HG02610 (cell line): ENCODE data around the gene NSF.
"Not testable (repeated sequence)": the region's sequence is repeated elsewhere in the genome, so short reads cannot be mapped to it uniquely, and the experiment has no call there.

ENCODE experiments used
- ATAC-seq: cut with Tn5 transposase; IDR thresholded peaks from one replicate; pipeline ENCODE4 v1.9.1; 2021; ENCODE audit warnings: mild to moderate bottlenecking, moderate library complexity; ENCODE audit not compliant: unreplicated experiment

NSF gene

DNA sequence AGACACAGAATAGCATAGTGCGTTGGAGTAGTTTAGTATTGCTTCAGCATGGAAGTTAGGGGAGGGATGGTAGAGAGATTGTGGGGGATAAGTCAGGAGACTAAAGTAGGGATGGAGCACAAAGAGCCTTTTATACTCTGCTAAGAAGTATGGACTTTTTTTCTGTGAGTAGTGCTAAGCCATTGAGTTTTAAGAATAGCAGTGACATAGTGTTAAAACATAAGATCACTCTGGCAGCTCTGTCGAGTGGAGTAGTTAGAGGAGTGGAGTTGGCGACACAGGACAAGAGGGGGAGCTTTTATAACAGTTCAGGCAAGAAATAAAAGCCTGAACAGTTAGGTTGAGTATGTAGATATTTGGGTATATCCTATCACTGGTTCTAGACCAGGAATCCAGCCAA is 106.1 kb downstream of the NSF start:
- ATAC-seq, result not testable (repeated sequence)

GRCh38 chr17:46699014-46699413 is 108.5 kb downstream of the NSF start:
- ATAC-seq, result not testable (repeated sequence)

DNA sequence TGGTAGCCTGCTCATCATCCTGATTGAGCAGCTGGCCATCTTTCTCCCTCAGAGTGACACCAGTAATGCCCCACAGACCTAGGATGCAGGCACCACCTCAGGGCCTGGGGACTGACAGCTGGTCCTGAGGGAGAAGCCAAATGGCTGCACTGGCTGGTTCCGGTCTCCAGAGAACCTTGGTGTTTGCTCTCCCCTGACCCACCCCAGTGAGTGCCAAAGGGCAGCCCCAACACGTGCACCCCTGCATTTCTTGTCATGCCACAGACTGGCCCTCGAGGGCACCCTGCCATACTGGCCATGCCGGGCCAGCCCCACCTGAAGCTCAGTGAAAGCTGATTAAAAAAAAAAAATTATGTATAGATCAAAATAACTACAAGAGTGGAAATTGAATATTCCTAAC is 127.5 kb downstream of the NSF start:
- ATAC-seq, result no peak

- ATAC-seq, result no peak
These were observed 129.4 kb downstream of the NSF start for GRCh38 chr17:46719891-46720290.

DNA sequence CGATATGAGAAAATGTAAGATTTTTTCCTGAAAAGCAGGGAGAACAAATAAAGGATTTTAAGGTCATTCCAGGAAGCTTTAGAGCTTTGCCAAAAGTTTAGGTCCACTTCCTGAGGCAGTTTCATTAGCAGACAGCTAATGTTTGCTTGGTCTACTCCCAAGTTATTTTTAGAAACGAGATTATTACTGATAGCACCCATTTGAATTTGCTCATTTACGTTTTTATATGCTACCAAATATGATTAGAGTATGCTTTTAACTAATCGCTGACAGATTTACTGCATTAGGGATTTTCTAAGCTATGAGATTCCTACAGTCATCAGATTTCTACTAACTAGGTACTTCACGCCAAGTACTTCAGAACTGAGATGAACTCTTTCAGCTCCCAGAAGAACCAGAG is 129.9 kb downstream of the NSF start:
- no peak for ATAC-seq

DNA sequence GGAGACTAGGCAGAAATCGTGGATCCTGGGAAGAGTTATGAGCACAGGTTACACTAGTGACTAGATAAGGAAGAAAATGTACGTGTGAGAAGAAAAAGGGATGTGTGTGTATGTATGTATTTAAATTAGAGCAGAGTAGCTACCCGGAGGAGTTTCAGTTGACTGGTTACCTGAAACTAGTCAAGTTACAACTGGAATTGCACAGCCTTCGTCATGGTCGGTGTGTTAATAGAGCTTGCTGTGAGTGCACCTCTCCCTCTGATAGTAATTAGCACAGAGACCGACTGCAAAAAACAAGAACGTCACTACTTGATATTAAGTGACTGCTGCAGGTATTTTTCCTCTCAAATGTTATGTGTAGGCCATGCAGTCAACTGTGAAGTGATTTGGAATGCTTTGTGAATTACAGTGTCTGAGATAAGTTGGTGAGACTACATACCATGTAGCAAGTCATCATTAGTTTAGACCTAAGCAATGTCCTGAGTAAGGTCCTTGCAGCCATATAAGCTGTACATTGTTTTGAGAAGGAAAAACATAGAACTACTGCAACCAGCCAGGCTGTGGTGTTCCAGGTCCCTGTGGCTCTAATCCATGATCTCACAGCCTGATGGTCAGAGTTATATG is 132.3 kb downstream of the NSF start:
- ATAC-seq, result no peak

DNA sequence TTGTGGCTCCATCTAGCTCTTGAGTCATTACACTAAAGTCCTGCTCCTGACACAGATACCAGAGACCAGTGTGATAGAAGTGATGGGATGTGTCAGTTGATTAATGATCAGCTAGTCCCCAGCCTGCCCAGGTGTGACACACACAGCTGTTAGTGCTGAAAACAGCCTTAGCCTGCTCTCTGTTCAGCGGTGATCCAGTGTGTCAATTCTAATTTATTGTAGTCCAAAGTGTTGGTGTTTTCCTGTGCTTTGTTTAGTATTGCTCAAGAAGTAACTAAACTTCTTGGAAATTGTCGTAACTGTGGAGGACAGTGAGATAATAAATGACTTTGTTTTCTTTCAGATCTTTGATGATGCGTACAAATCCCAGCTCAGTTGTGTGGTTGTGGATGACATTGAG is 135.7 kb downstream of the NSF start:
- ATAC-seq, result no peak

DNA sequence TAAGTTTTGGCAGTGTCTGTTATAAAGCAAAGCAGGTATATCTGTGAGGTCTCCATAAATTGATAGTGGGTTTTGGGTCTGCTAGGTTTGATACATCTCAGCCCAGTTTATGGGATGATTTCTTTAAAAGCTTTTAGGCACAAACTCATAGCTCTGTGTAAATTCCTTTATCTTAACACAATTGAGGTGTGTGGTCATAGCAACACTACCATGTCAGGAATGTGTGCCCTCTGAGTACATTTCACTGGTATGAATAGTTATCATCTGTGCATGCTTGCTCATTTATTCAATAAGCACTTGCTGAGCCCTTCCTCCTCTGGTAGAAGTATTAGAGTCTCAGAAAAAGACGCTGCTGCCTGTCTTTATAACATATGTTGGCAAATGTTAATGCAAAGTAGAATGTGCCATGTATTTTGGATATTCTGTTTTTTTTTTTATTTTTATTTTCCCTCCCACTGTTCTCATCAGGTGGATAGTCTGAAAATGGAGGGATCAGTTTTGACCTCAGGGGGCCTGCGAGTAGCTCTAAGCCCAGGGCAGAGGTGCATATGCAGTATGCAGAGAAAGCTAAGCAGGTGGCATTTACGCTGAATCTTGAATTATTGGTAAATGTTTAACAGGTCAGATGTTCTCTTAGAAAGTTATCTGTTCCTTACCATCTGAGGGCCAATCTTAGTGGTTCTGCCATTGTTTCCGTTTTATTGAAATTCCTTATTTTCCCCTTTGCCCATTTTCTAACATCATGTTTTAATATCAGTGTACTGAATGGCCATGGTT is 137.3 kb downstream of the NSF start:
- no peak for ATAC-seq

GRCh38 chr17:46730026-46730425 is 139.6 kb downstream of the NSF start:
- ATAC-seq, result no peak

DNA sequence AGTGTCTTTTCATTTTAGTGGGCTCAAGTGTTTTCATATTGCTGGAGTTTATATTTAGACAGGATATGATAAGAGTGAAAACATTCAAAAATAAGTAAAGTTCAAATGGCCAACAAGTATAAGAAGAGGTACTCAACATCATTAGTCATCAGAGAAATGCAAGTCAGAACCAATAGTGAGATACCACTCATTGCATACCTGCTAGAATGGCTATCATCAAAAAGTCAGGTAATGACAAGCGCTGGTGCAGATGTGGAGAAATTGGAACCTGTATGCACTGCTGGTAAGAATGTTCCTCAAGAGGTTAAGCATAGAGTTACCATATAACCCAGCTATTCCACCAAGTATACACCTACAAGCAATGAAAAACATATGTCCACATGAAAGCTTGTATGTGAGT is 140.2 kb downstream of the NSF start:
- no peak for ATAC-seq

GRCh38 chr17:46732160-46732559 is 141.7 kb downstream of the NSF start:
- no peak for ATAC-seq

GRCh38 chr17:46732754-46733398 is 142.4 kb downstream of the NSF start:
- ATAC-seq, result no peak

DNA sequence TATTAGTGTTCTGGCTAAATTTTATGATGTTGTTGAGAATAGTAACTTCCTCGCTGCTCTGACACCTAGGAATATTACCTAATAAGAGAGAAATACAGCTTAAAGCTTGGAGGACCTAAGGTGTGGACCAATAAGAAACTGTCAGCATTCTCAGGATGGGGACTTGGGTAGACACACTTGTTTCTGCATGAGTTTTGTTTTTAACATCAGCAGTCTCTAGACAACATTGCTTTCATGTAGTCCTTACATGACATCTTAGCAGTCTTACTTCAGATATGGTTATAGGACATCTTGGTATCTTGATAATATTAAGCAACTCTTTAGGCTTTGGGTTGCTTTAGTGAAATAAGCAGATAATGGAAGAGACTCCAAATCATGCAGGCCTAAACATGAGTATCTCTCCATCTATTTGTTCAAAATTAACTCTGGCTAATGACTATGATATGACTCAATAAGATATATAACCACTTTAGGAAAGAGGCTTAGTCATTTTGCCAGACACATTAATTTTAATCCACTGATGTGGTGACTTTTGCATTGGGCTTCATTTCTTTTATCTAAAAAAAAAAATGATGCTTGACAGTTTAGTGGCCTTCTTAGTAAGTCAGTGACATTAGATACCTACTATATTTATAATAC is 143.5 kb downstream of the NSF start:
- ATAC-seq, result no peak

- ATAC-seq, result no peak
These were observed 145.6 kb downstream of the NSF start for GRCh38 chr17:46736100-46736499.

DNA sequence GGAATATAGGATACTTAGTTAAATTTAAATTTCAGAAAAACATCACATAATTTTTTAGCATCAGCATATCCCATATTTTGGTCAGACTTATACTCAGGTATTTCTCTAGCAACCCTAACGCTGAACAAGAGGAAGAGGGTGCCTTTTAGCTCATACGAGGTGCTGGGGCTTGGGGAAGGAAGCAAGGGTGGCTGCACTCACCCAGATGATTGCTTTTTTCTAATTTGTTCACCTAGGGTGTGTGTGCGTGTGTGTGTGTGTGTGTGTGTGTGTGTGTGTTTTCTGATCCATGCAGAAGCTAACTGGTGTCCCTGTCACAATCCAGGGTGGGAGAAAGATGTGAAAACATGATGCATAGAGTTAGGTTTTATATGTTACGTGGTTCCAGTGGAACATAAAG is 146.9 kb downstream of the NSF start:
- no peak for ATAC-seq

DNA sequence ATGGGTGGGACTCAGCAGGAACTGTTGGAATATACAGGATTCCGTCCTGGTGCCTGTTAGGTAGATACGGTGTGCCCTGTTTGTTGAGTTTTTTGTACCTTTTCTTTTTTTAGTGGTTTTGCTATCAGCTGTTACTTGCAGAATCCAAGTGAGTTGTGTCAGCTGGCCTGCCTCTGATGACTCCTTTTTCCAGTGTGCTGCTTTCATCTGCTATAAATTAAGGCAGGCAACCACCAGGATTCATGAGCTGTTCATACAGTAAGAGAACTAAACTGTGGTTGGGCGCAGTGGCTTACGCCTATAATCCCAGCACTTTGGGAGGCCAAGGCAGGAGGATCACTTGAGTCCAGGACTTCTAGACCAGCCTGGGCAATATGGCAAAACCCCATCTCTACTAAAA is 148.1 kb downstream of the NSF start:
- no peak for ATAC-seq

DNA sequence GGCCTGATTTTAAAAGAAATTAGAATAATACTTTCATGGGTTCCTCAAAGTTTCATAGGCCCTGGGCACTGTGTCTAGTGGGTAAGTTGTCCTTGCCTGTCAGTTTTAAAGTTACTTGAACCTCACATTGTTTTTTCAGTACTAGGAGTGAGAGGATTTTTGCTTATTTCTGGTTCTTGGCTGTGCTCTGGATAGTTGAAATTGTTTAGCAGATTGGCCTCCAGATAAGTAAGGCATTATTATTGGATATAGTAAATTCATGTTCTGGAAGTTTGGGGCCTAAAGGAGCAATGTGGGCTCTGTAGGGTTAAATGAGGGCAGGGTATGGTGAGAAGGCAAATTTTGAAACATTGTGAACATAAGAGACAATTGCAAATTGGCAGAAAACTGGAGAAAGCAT is 149.5 kb downstream of the NSF start:
- ATAC-seq, result no peak

DNA sequence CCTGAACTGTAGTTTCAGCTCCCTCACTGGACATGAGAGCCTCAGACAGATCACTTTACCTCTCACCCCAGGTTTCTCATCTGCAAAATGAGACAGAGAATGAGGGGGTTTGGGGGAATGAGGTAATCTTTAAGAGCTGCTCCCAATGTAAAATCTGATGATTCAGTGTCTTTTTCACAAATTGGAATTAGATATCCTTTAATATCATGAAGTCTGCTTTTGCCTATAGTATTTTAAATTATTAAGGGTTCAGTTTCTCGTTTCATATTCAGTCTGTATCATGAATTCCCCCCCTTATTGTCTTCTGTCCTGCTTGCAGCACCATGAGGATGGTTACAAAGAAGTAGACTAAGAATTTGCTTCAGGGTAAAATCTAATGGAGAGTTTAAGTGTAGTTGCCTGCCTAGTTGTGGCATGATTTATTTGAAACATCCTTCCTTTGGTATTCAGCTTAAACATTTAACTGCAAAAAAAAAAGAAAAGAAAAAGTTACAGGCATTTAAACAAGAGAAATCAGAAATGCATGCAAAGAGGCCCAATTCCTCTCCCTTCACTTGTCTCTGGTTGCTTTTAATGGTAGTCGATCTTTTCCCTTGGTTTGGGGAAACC is 150.8 kb downstream of the NSF start:
- no peak for ATAC-seq

- ATAC-seq, result no peak
These were observed 152.2 kb downstream of the NSF start for GRCh38 chr17:46742565-46743270.

- ATAC-seq, result no peak
These were observed 154.0 kb downstream of the NSF start for GRCh38 chr17:46744441-46744840.

DNA sequence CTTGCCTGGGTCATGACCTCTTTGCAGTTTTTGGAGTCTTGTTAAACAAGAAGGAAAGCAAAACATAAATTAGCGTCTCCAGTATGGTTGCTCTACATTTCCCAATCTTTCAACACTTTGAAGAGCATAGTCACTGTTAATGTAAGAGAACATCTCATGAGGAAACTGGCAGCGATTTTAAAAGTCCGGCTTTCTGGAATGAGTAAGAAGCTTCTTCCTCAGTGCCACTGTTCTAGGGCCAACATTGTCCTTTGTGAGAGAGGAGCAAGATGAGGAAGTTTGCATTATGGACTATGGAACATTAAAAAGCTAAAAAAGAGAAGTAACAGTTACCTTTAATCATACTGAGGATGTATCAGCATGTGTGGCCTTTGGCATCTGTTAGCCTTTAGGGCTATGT is 154.9 kb downstream of the NSF start:
- no peak for ATAC-seq
